COLO668 (cell line): ENCODE data around the gene SLC5A10.

ENCODE experiments used
- DNase-seq: peaks from one replicate; lab custom pipeline; 2025; ENCODE audit not compliant: unreplicated experiment; lab: John Stamatoyannopoulos, UW

SLC5A10 gene

DNA sequence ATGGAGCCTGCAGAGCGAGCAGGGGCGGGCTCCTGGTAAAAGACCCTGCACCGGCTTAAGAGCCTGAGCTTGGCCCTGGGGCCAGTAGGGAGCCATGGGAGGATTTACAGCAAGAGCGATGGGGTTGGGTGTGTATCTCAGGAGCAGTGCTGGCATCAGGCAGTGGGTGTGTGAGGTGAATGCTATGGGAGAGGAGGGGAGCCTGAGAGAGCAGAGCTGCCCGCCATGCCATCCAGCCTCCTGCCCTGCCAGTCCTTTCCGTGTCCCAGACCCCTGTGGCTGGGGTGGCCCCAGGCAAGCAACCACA lies 29.3 kb downstream of the SLC5A10 start:
- no peak for DNase-seq

DNA sequence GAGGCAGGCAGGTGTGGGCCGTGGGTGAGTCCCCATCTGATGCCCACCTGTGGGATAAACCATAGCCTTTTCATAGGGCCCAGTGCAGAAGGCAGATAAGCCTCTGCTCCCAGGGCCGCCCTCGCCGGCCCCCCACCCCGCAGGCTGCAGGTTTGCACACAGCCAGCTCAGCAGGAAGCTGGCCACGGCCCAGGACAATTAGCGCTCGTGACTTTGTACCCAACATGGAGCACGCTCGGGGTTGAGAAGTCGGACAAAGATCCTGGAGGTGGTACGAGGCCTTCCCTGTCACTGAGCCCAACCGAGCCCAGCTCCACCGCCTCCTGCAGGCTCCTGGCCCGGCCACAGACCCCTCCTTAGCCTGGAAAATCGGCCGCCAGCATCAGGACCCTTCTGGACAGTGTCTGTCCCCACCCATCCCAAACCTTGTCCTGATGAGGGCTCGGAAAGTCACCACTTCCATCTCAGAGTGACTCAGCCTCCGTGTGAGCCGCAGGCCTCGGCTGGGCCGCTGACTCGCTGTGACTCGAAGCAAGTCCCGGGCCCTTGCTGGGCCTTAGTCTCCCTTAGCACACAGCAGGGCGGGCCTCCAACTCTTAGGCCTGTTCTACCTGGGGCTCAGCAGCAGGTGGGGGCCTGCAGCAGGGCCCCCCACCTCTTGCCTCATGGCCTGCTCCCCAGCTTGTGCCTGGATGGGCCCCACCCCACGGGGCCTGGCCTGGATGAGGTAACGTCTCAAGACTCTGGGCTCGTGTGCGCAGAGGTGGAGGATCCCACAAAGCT lies 29.9 kb downstream of the SLC5A10 start:
- DNase-seq: no peak

DNA sequence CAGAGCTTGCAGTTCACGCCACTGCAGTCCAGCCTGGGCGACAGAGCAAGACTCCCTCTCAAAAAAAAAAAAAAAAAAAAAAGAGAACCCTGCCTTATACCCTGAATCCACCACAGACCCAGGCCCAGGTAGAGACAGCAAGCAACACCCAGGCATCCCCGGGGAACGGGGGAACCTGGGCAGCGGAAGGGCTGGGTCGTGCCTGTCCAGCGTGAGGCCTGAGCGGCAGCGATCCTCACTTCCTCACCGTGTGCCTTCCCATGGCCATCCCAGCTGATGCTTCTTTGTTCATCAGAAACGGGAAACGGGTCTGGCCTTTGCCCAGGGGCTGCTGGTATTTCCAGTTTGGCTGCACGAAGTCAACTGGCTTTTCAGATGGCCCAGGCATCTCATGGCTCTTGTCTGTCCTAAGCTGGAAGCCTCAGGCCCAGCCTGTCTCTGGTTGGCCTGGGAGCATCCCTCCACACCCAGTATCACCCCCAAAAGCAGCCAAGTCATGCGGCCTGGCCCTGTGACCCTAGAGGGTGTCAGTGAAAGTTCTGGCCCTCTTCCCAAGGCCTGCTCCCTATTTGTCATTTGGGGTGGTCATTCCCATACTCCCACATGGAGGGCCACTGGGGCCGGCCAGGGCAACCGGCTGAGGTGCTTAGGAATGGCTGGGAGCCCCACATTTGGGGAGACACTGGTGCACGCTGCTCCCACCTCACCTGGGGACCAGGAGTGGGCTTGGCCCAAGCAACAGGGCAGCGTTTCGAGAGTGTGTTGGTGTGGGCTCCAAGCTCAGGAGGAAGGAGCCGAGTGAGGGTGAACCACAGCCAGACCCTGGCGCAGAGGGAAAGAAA lies 32.5 kb downstream of the SLC5A10 start:
- DNase-seq: no peak

DNA sequence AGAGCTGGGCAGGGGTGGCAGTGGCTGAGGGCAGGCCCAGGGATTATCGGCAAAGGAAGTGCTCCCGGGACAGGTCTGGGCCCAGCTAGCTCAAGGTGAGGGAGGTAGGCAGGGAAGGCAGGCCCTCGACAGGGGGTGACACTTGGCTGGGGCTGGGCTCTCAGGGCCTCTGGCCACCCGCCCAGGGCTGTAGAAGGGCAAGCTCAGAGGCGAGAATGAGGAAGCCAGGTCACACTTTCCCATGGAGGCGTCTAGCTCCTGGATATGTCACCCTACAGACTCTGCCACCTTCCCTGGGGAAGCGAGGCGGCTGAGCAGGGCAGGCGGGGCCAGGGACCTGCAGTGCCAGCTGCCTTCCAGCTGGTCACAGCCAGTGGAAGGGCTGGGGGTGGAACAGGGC lies 33.5 kb downstream of the SLC5A10 start:
- no peak for DNase-seq

DNA sequence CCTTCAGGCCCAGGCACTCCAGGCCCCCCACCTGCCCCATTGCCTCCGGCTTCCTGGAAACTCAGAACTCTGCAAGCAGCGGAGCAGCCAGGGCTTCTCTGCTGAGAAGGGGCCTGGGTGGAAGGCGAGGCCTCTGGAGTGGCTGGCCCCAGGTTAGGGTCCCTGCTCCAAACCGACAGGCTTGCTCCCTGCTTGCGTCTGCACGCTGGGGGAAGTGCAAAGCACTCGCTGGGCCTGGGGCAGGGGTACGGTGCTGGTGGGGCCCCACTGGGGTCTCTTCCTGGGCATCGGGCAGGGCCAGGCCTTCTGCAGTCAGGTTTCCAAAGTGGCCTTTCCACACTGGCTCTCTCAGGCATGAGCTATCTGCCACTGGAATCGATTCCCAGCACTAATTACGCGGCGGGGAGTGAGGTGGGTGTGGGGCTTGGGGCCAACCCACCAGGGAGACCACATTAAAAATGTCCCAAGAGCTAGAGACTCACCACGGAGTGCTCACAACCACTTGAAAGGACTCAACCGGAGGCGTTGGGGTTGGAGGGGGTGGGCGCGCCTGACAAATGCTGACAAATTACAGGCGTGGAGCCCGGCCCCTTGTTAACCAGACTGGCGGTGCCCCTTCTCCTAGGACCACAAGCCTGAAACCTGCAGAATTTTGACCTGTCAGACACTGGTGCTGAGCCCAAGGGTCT lies 34.7 kb downstream of the SLC5A10 start:
- no peak for DNase-seq

DNA sequence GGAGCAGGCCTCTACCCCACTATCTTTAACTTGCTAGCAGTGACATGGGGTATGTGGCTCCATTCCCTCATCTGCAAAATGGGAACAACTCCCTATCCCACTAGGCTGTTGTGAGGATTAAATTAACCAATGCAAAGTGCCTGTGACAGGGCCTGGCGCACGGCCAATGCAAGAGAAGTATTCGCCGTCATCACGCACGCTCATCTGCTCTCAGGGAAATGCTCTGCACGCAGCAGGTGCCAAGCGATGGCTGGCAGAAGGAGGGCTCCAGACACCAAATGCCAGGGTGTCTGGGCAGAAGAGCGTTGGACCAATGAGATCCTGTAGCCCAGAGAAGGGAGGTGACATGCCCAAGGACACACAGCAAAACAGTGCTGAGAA lies 35.3 kb downstream of the SLC5A10 start:
- no peak for DNase-seq

DNA sequence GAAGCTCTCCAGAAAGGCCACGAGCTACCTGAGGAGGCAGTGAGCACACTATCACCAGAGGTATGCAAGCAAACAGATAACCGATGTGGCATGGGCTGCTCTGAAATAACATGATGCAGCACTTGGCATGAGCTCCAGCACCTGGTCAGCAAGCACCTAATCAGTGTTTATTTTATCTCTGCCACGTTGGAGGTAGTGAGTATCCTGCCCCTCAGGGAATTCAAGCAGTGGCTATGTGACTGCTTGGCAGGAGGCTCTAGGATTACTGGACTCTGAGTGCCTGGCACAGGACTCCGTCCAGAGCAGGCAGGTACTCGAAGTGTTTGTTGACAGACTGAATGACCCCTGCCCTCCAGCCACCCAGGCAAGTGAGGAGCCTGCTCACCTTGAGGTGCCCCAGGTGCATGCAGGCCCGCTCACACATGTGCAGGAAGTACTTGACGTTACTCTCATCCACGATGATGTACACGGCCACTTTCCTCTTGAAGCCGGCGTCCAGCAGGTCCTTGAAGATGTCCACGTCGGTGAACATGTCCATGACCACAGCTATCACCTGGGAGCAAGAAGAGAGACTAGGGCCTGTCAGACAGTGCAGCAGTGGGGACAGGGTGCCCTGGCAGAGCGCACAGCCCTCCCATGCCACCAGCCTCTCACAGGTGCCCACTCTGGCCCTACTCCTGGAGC lies 36.0 kb downstream of the SLC5A10 start:
- DNase-seq: no peak

- peak; percentile 49 for DNase-seq
These were observed 36.7 kb downstream of the SLC5A10 start for GRCh38 chr17:18988546-18989173.

- DNase-seq: no peak
These were observed 38.4 kb downstream of the SLC5A10 start for GRCh38 chr17:18990331-18990730.

- DNase-seq: no peak
These were observed 39.8 kb downstream of the SLC5A10 start for GRCh38 chr17:18991531-18992315.

- no peak for DNase-seq
These were observed 40.6 kb downstream of the SLC5A10 start for GRCh38 chr17:18992454-18993130.

DNA sequence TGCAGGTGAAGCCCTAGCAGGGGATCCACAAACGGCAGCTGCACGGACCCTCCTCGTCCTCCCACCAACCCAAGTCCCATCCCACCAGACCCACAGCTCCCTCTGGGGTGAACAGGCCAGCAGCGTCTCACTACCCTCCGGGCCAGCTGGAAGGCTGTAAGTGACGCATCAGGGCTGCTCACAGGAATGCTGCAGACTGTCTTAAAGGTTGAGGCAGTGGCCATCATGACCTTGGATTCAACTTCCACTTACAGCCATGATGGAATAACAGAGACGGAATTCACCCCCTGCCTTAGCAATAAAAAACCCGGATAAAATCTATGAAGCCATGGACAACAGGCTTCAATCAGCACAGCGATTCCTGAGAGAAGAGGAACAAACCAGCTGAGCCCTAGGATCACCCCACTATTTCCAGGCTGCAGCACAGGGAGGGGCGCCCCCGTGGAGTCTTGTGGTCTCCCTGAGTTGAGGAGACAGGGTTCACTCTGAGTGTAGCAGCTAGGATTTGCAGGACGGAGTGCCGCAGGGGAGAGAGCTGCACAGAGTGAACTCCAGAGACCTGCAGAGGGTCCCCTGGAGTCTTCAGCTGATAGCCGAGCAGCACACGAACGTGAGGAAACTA lies 42.1 kb downstream of the SLC5A10 start:
- DNase-seq: no peak

- no peak for DNase-seq
These were observed 42.7 kb downstream of the SLC5A10 start for GRCh38 chr17:18994631-18995030.

- no peak for DNase-seq
These were observed 43.3 kb downstream of the SLC5A10 start for GRCh38 chr17:18995220-18995619.

DNA sequence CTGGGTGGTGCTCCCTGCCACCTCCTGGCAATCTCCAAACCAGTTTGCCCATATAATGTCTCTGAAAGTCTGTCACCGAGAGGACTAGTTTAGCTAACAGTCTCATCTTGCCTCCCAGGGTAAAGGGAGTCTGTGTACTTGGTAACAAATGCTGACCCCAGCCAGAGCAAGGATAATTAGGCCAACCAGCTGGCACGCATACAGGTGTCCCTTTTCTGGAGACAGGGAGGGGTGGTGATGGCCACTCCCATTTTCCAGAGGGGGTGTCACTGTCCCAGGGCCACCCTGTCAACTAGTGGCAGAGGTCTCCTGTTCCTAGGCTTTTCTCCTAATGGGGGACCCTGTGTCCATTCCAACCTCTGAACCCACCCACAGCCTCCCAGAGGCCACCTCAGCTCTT lies 44.5 kb downstream of the SLC5A10 start:
- no peak for DNase-seq

- DNase-seq: no peak
These were observed 45.8 kb downstream of the SLC5A10 start for GRCh38 chr17:18997650-18998196.

DNA sequence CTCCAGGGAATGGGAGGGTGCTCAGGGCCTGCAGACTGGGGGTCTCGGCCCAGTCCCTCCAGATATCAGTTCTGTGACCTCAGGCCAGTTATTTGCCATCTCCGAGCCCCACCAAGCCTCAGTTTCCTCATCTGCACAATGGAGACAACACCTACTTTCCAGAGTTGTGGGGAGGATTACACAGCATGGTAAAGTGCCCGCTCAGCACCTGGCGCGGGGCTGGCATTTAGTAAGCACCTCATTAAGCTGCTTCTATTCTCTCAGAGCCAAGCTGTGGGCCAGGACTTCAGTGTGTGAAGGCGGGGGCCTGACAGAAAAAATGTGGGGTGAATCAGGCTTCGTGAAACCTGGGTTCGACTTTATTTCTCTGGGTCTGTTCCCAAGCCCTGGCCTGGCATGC lies 47.4 kb downstream of the SLC5A10 start:
- no peak for DNase-seq

- no peak for DNase-seq
These were observed 47.9 kb downstream of the SLC5A10 start for GRCh38 chr17:18999911-19000310.
